ENCODE results near the gene FAM222B.

Gene FAM222B

GRCh38 chr17:28717578-28718332 lies 124.8 kb downstream of the FAM222B start, which contains the start of gene RAB34:
Gene RAB34, minus strand, starts transcription at chr17:28717868. Its CDS starts 602 bp downstream, at chr17:28717266.
- peak within 1 kb of the TSS; percentile 95 for H3K27ac ChIP-seq (ENCODE audit: extremely low read depth, low read depth, low read length)
- no peaks in the 10 kb centered on the region for H3K9me3 ChIP-seq (ENCODE audit: control insufficient read depth, insufficient read depth, low read depth, low read length)
- H3K4me3 ChIP-seq (ENCODE audit: low read depth, low read length), result peak within 1 kb of the TSS; percentile 67
- peaks cover 27 to 63% of the 10 kb centered on the region in 2 experiments; a peak in 2 of 3 replicates for H3K36me3 ChIP-seq (ENCODE audit: control insufficient read depth in 2 of 2, insufficient read depth in 1 of 2, low read length in 2 of 2)
- POLR2A ChIA-PET, result interaction anchor here (0.8 to 3.7 kb wide), 3 partner anchors 9 to 25 kb away, joined by 3 to 38 read pairs (median 4); partner anchors contain the start of genes NEK8 and TLCD1
- H3K4me1 ChIP-seq (ENCODE audit: control insufficient read depth, insufficient read depth, low read length), result peaks cover 16% of the 10 kb centered on the region
- CTCF ChIA-PET, result interaction anchor here (2.6 kb wide), 1 partner anchor 9 kb away, joined by 16 read pairs; the partner anchor contains the start of gene TLCD1
- TF ChIP-seq ZNF174 (tag by site-specific recombination; IDR thresholded peaks at IDR 0.05) (no peak), ZNF777 (tag by site-specific recombination; IDR thresholded peaks at IDR 0.05; ENCODE audit: borderline replicate concordance) (no peak), ZNF292 (tag by site-specific recombination; IDR thresholded peaks at IDR 0.05; ENCODE audit: borderline replicate concordance, low read depth) (no peak), ZNF37A (tag by site-specific recombination; IDR thresholded peaks at IDR 0.05) (no peak), SCRT1 (tag by site-specific recombination; IDR thresholded peaks at IDR 0.05; ENCODE audit: borderline replicate concordance) (no peak), ZNF76 (tag by site-specific recombination; IDR thresholded peaks at IDR 0.05; ENCODE audit: borderline replicate concordance, low read depth) (no peak), ZNF544 (tag by site-specific recombination; IDR thresholded peaks at IDR 0.05) (no peak), ZBTB21 (tag by site-specific recombination; IDR thresholded peaks at IDR 0.05) (no peak), ZNF837 (tag by site-specific recombination; IDR thresholded peaks at IDR 0.05) (no peak), ZNF449 (tag by site-specific recombination; IDR thresholded peaks at IDR 0.05) (peak; percentile 51), GLIS1 (tag by site-specific recombination; IDR thresholded peaks at IDR 0.05) (no peak), ZBTB1 (tag by site-specific recombination; IDR thresholded peaks at IDR 0.05) (0 out of 2 replicates have a peak, but pooled peaks have one; percentile 35), ZNF843 (tag by site-specific recombination; IDR thresholded peaks at IDR 0.05) (no peak), EGR2 (tag by site-specific recombination; IDR thresholded peaks at IDR 0.05; ENCODE audit: low read depth) (peak; percentile 91), ZNF433 (tag by site-specific recombination; IDR thresholded peaks at IDR 0.05; ENCODE audit: low read depth) (no peak), KLF1 (tag by site-specific recombination; IDR thresholded peaks at IDR 0.05) (peak; percentile 5), INSM2 (tag by site-specific recombination; IDR thresholded peaks at IDR 0.05) (0 out of 2 replicates have a peak, but pooled peaks have one; percentile 36), ZNF624 (tag by site-specific recombination; IDR thresholded peaks at IDR 0.05) (no peak), ZNF248 (tag by site-specific recombination; IDR thresholded peaks at IDR 0.05) (no peak), ZNF530 (tag by site-specific recombination; IDR thresholded peaks at IDR 0.05; ENCODE audit: low read depth) (no peak), ZNF747 (tag by site-specific recombination; IDR thresholded peaks at IDR 0.05) (no peak), SALL2 (tag by site-specific recombination; IDR thresholded peaks at IDR 0.05; ENCODE audit: borderline replicate concordance) (no peak)
- TF ChIP-seq, protein P1, sequence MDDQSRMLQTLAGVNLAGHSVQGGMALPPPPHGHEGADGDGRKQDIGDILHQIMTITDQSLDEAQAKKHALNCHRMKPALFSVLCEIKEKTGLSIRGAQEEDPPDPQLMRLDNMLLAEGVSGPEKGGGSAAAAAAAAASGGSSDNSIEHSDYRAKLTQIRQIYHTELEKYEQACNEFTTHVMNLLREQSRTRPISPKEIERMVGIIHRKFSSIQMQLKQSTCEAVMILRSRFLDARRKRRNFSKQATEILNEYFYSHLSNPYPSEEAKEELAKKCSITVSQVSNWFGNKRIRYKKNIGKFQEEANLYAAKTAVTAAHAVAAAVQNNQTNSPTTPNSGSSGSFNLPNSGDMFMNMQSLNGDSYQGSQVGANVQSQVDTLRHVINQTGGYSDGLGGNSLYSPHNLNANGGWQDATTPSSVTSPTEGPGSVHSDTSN (CRISPR knock-in tag; IDR thresholded peaks at IDR 0.05), result 0 out of 2 replicates have a peak, but pooled peaks have one; percentile 79
- TF ChIP-seq, protein P2, sequence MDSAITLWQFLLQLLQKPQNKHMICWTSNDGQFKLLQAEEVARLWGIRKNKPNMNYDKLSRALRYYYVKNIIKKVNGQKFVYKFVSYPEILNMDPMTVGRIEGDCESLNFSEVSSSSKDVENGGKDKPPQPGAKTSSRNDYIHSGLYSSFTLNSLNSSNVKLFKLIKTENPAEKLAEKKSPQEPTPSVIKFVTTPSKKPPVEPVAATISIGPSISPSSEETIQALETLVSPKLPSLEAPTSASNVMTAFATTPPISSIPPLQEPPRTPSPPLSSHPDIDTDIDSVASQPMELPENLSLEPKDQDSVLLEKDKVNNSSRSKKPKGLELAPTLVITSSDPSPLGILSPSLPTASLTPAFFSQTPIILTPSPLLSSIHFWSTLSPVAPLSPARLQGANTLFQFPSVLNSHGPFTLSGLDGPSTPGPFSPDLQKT (IDR thresholded peaks at IDR 0.05; ENCODE audit: borderline replicate concordance, low read depth, low read length), result no peak
- TF ChIP-seq, protein P3, sequence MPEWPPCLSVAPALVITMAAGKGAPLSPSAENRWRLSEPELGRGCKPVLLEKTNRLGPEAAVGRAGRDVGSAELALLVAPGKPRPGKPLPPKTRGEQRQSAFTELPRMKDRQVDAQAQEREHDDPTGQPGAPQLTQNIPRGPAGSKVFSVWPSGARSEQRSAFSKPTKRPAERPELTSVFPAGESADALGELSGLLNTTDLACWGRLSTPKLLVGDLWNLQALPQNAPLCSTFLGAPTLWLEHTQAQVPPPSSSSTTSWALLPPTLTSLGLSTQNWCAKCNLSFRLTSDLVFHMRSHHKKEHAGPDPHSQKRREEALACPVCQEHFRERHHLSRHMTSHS (tag by site-specific recombination; IDR thresholded peaks at IDR 0.05), result no peak
- TF ChIP-seq, protein P4, sequence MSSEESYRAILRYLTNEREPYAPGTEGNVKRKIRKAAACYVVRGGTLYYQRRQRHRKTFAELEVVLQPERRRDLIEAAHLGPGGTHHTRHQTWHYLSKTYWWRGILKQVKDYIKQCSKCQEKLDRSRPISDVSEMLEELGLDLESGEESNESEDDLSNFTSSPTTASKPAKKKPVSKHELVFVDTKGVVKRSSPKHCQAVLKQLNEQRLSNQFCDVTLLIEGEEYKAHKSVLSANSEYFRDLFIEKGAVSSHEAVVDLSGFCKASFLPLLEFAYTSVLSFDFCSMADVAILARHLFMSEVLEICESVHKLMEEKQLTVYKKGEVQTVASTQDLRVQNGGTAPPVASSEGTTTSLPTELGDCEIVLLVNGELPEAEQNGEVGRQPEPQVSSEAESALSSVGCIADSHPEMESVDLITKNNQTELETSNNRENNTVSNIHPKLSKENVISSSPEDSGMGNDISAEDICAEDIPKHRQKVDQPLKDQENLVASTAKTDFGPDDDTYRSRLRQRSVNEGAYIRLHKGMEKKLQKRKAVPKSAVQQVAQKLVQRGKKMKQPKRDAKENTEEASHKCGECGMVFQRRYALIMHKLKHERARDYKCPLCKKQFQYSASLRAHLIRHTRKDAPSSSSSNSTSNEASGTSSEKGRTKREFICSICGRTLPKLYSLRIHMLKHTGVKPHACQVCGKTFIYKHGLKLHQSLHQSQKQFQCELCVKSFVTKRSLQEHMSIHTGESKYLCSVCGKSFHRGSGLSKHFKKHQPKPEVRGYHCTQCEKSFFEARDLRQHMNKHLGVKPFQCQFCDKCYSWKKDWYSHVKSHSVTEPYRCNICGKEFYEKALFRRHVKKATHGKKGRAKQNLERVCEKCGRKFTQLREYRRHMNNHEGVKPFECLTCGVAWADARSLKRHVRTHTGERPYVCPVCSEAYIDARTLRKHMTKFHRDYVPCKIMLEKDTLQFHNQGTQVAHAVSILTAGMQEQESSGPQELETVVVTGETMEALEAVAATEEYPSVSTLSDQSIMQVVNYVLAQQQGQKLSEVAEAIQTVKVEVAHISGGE (tag by site-specific recombination; conservative IDR thresholded peaks at IDR 0.05; ENCODE audit: low read depth), result peak; percentile 90

Data from HEK293 (cell line).